ENCODE results near the gene DBNDD1. TPM values are rescaled to one million over a fixed set of nuclear protein-coding genes. Genes with fewer than 3 reads are reported as not detected.

Gene DBNDD1
- total and polyA plus RNA-seq, 10 of the 15 experiments (the other 5 are each of a cell fraction or from before 2014, with no cell fraction given): 0.06 to 4.6 (median 0.55) TPM

DNA sequence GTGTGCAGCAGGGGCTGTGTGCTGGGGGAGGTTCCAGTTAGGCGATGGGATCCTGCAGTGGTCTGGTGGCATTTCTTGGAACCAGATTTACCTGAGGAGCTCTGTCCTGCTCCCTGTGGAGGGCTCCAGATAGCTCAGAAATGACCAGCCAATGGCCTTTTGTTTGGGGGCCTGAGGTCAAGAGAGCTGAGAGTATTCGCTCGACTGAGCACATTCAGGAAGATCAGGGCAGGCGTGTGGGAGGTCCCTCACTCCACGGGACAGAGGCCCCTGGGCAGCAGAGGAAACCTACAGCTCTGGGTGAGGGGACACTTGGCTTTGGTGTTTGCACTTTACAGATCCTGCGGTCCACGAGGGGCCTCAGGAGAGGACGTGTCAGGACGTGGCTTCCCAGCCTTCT is 52.5 kb downstream of the DBNDD1 start:
- TF ChIP-seq MEF2A (IDR thresholded peaks at IDR 0.05; ENCODE audit: insufficient read depth, low read depth, low read length) (no peak), E4F1 (IDR thresholded peaks at IDR 0.05; ENCODE audit: borderline replicate concordance, partially characterized antibody) (no peak), BRCA1 (IDR thresholded peaks at IDR 0.05; ENCODE audit: low read depth, low read length) (no peak), ETV6 (conservative IDR thresholded peaks at IDR 0.05 in 1 of 2, IDR thresholded peaks at IDR 0.05 in 1 of 2; ENCODE audit: borderline replicate concordance in 1 of 2, low read depth in 1 of 2) (no peak), IKZF1 (conservative IDR thresholded peaks at IDR 0.05) (no peak), CREB1 (IDR thresholded peaks at IDR 0.05; ENCODE audit: low read depth) (no peak), CUX1 (IDR thresholded peaks at IDR 0.05; ENCODE audit: insufficient replicate concordance, low read depth, low read length) (no peak), TBL1XR1 (IDR thresholded peaks at IDR 0.05; ENCODE audit: low read depth, low read length) (no peak), PAX8 (IDR thresholded peaks at IDR 0.05) (no peak), MYC (IDR thresholded peaks at IDR 0.05; ENCODE audit: insufficient read depth, insufficient read length, insufficient replicate concordance, low read length, severe bottlenecking) (no peak), STAT1 (conservative IDR thresholded peaks at IDR 0.05) (no peak)
- TF ChIP-seq, protein P1, sequence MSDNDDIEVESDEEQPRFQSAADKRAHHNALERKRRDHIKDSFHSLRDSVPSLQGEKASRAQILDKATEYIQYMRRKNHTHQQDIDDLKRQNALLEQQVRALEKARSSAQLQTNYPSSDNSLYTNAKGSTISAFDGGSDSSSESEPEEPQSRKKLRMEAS (IDR thresholded peaks at IDR 0.05; ENCODE audit: low read depth, low read length): no peak
- no peak overlapping the region for H3K9ac ChIP-seq (ENCODE audit: control insufficient read depth, insufficient read depth, low read length)
- DNase-seq (ENCODE audit: low read depth, low spot score) (no peak), ATAC-seq (no peak), FAIRE-seq (no peak)
- ChIA-PET CTCF (interaction anchor here (1.2 kb wide), 1 partner anchor 19 kb away, joined by 3 read pairs; the partner anchor contains the start of gene DEF8), POLR2A (no interaction called here), SMC1A (ENCODE audit: uncharacterized antibody, unreplicated experiment) (no interaction called here), RAD21 (ENCODE audit: unreplicated experiment) (no interaction called here)
- H2AFZ ChIP-seq (ENCODE audit: control insufficient read depth, low read depth, low read length): no peak overlapping the region
- H3K4me1 ChIP-seq (ENCODE audit: control insufficient read depth, insufficient read depth, low read length): peaks cover 10% of the 10 kb centered on the region
- 75% methylated on average over 9 of the region's 9 CpGs for WGBS (ENCODE audit: insufficient coverage, insufficient replicate concordance, low lambda C conversion rate, missing lambda C conversion rate)
- H3K36me3 ChIP-seq (ENCODE audit: control insufficient read depth in 2 of 2, insufficient read depth in 2 of 2, low read length in 1 of 2): no peaks in the 10 kb centered on the region; a peak in 1 of 4 replicates
- no peaks in the 10 kb centered on the region for H3K27me3 ChIP-seq (replicated peaks in 1 of 2; ENCODE audit: control insufficient read depth in 2 of 2, insufficient read depth in 2 of 2, low read length in 1 of 2)
- peaks cover 8% of the 10 kb centered on the region for H3K79me2 ChIP-seq (ENCODE audit: control insufficient read depth, insufficient read depth, low read length)
- in situ Hi-C loops (cut with MboI) (no loop called here), intact Hi-C loops (cut with micrococcal nuclease; ENCODE audit: unreplicated experiment) (no loop called here)
- BruUV-seq (replicated peaks): no TSS peak
- no peaks in the 10 kb centered on the region; the same call in 2 of the 3 replicates for H3K9me3 ChIP-seq (replicated peaks; ENCODE audit: control insufficient read depth, insufficient read depth, low read length)
- no peak overlapping the region for H3K4me2 ChIP-seq (ENCODE audit: control insufficient read depth, insufficient read depth)
- no peak overlapping the region for H3K4me3 ChIP-seq
- H4K20me1 ChIP-seq (ENCODE audit: control insufficient read depth, insufficient read depth): no peaks in the 10 kb centered on the region
- H3K27ac ChIP-seq (ENCODE audit: control insufficient read depth, insufficient read depth): no peak overlapping the region
